Spleen (tissue), 7 donors: ENCODE data around the gene ATP10A.

Source experiments
- POLR2A ChIP-seq, 3 donors: fragments of 450-650 bp; IDR thresholded peaks; one replicate each; pipeline ENCODE4 v1.5.1; 2017; ENCODE audit warnings: antibody characterized with exemption in 3 of 3, mild to moderate bottlenecking in 1 of 3
- POLR2AphosphoS5 ChIP-seq, 3 donors: sonication (generic); formaldehyde crosslinking; IDR thresholded peaks; one replicate each; pipeline ENCODE4 v1.5.1; 2017; ENCODE audit warnings: antibody characterized with exemption in 3 of 3
- TF ChIP-seq, protein P1 (sequence below), 11 experiments: fragments of 200-600 bp in 7 of 11; fragments of 450-650 bp in 4 of 11; sonication (generic) in 4 of 11; IDR thresholded peaks in 8 of 11; conservative IDR thresholded peaks in 3 of 11; 1 replicate in 7 of 11; 2 replicates in 4 of 11; pipeline versions ENCODE4 v1.4.0 to v1.8.0; 2016 to 2021; ENCODE audit warnings: antibody characterized with exemption in 11 of 11, inconsistent platforms in 4 of 11, mild to moderate bottlenecking in 1 of 11
- donor health status: DM: no; HTN: no; CAD: no; lungs with moderate emphysema.
- donor health status: DM: no; HTN: no; CAD: no.
- donor health status: DM: no; HTN: no; CAD: no.

DNA sequence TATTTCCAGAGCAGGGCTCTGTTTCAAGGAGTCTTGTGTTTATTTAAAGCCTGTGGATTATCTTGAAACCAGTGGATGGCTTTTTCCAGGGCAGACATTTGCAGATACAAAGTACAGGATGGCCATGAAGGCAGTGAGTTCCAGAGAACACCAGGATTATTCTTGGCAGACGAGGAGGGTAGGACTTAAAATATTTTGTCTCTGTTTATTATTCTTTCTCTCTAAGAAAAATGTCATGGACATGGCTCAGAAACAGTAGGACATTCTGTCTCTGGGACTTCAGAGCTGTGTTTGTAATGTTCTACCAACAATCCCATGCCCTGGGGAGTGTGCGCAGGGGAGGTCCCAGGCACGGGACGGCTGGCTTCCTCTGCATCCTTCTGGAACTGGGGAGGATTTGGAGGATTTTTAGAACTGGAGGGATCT is 125.9 kb downstream of the ATP10A start:
- TF ChIP-seq POLR2AphosphoS5 (IDR thresholded peaks at IDR 0.05): no peak
- TF ChIP-seq, protein P1, sequence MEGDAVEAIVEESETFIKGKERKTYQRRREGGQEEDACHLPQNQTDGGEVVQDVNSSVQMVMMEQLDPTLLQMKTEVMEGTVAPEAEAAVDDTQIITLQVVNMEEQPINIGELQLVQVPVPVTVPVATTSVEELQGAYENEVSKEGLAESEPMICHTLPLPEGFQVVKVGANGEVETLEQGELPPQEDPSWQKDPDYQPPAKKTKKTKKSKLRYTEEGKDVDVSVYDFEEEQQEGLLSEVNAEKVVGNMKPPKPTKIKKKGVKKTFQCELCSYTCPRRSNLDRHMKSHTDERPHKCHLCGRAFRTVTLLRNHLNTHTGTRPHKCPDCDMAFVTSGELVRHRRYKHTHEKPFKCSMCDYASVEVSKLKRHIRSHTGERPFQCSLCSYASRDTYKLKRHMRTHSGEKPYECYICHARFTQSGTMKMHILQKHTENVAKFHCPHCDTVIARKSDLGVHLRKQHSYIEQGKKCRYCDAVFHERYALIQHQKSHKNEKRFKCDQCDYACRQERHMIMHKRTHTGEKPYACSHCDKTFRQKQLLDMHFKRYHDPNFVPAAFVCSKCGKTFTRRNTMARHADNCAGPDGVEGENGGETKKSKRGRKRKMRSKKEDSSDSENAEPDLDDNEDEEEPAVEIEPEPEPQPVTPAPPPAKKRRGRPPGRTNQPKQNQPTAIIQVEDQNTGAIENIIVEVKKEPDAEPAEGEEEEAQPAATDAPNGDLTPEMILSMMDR (IDR thresholded peaks at IDR 0.05 in 8 of 11, conservative IDR thresholded peaks at IDR 0.05 in 3 of 11): no peak
- TF ChIP-seq POLR2A (IDR thresholded peaks at IDR 0.05): no peak
